Lung microvascular endothelial cell (primary cell): ENCODE measurements around the gene ITGA8. TPM values are rescaled to one million over a fixed set of nuclear protein-coding genes. Genes with fewer than 3 reads are reported as not detected.
"Not testable (repeated sequence)": the region's sequence is repeated elsewhere in the genome, so short reads cannot be mapped to it uniquely, and the experiment has no call there.

Experiments used
- DNase-seq, 2 donors: peaks; one replicate each; pipeline versions ENCODE4 v3.0.0 to v3.0.0-alpha.2; 2010; ENCODE audit warnings: low read depth in 2 of 2
- total RNA-seq: library from RNA; depleted of rRNA; stranded (reverse); fragments of >200 nt; gene quantifications from 2 replicates; pipeline ENCODE4 v1.2.1, GENCODE V29; 2014

Gene ITGA8
- total RNA-seq = 0.79 and 1.5 TPM in 2 replicates

DNA sequence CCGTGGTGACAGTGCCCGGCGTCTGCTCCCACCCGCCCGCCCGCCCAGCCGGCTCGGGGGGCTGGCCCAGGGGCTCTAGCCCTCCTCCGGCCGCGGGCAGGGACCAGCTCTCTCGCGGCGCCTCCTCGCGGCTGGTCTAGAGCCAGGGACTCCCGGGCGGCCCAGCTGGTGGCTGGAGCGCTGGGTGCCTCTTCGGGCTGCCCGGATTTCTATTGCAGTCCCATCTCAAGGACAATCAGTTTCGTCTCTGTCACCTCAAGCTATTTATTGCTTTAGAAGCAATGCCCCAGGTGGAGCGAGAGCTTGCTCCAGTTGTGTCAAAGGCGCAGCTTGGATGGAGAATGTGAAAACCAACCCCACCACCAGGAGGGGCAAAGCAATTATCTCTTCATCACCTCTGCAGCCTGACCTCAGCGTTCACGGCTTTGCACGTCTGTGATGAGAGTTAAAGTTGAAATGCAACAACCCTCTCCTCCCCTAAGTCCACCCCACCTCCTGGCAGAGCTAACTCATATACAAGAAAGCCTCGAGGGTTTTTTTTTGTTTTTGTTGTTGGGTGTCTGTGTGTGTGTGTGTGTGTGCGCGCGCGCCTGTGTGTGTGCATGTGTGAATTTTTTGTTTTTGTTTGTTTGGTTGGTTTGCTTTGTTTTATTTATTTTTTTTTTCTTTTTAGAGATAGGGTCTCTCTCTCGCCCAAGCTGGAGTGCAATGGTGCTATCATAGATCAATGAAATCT is at the start of gene ITGA8:
Gene ITGA8, minus strand, starts transcription at position 24 of the 736 bp plus-strand sequence. CDS start 151 bp downstream, outside the sequence.
- DNase-seq = peak; percentile 20 to 64

- no peak for DNase-seq
Observed at GRCh38 chr10:15764892-15765454, 45.3 kb upstream of the ITGA8 start.

- no peak for DNase-seq
Observed at GRCh38 chr10:15763006-15763405, 43.3 kb upstream of the ITGA8 start.

DNA sequence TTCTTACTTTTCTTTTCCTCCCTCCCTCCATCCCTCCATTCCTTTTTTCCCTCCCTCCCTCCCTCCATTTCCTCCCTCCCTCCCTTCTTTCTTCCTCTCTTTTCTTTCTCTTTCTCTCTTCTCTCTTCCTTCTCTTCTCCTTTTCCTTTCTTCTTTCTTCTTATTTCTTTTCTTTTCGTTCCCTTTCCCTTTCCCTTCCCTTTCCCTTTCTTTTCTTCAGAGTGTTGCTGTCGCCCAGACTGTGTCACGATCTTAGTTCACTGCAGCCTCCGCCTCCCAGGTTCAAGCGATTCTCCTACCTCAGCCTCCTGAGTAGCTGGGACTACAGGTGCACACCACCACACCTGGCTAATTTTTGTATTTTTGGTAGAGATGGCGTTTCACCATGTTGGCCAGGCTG is 42.5 kb upstream of the ITGA8 start:
- DNase-seq = not testable (repeated sequence)

- not testable (repeated sequence) for DNase-seq
Observed at GRCh38 chr10:15761224-15761623, 41.5 kb upstream of the ITGA8 start.

DNA sequence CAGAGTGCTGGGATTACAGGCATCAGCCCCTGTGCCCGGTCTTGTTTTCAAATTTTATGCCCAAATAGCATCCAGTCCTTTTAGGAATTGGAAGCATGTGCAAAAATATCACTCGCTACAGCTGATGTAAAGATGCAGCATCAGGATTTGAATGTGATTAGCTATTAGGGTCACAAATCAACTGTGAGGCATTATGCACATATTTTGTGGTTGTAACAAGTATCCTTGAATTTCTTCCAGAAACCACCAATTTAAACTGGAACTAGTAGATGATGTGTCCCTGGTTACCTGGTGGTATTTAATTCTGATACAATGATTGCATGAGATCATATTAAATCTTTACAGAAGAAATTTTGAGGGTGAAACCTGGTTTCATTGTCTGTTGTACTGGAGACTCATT is 41.0 kb upstream of the ITGA8 start:
- no peak for DNase-seq

GRCh38 chr10:15759265-15759664 is 39.5 kb upstream of the ITGA8 start:
- no peak for DNase-seq

- DNase-seq = no peak
Observed at GRCh38 chr10:15758618-15759017, 38.9 kb upstream of the ITGA8 start.

GRCh38 chr10:15754937-15755336 is 35.2 kb upstream of the ITGA8 start:
- DNase-seq = no peak

DNA sequence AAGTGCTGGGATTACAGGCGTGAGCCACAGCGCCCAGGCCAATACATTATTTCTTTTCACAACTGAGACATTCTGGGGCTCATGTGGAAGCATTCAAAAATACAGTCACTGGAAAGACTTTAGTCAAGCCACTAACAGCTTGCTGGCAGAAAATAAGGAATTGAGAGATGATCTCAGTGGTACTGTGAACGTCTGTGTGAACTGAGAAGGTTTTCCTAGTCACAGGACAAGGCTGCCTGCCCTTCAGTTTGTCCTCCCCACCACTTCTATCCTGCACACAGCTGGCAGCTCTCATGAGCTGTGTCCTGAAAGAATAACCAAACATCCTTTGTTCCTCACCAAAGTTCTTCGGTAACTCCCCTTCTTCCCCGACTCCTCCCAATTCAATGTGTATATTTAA is 31.3 kb upstream of the ITGA8 start:
- DNase-seq = no peak

DNA sequence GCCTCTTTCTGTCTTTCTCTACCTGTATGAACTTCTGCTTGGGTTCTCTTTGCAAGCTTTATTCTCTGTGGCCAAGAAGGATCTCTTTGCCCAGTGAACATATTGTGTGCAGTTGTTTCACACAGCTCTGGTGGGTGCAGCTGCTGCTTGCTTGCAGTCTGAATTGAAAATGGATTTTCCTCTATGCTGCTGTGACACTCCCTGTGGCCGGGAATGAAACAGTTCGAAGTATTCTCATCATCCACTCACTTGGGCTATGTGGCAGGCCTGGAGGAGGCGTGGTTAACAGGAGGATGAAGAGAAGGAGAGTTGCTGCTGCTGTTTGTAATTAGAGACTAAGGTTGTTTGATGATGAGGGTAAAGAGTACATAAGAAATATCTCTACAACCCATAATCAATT is 28.4 kb upstream of the ITGA8 start:
- no peak for DNase-seq

GRCh38 chr10:15747632-15748031 is 27.9 kb upstream of the ITGA8 start:
- no peak for DNase-seq

DNA sequence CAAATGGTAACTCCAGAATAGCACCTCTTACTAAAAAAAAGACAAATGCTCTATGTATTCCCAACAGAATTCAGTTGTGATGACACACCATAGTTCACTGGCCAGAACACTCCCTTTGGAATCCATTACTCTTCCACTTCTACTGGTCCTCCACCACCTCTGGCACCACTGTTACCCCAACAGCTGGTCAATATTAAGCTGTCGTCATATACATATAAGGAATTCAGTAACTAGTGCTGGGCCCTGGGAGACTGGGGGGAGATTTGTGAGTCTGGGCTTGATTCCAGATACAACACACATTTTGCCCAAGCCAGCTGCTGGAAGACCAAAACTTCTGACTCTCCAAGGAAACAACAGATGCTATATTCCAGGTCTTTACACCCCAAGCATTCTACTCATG is 26.0 kb upstream of the ITGA8 start:
- no peak for DNase-seq

DNA sequence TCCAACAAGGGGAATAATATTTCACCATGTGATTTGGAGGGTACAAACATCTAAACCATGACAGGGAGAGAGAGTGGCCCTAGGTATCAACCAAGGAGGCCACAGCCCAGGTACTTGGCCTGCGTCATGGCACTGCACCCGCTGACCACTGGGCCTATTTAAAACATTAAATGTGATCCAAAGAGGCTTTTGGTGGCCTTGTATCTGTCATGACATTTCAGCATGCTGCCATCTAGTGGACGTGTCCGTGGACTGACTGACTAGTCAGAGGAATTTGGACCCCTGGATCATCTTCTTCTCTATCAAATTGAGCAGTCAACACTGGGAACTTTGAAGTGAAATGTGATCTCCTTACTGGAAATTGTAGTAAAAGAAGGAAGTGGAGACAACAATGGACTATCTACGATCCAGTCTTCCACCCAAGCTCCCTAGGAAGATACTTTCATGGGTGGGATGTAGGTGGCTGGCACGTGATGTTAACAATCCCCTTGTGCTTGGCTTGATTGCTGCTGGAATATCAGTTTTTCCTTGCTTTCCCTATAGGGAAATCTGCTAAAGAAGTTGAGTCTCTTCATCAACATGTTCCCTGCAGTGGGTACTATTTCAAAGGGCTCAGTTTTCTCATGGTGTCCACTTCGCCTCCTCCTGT is 24.6 kb upstream of the ITGA8 start:
- DNase-seq = peak; percentile 77 to 87

DNA sequence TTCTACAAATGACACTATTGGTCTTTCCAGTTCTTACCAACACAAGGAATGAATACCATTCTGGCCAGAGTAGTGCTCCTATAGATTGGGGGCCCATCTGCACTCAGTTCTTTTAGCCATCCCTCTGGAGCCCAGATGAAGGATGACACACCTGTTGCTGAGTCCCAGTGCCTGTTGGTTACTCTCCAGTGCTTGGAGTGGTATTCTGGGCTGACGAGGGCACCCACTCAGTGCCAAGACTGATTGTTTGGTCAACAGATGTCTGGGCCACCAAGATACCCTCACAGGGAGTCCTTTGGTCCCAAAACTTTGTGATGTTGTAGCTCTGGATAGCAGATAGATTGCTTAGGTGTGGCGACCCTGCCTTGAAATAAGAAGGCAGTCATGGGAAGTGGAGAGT is 23.7 kb upstream of the ITGA8 start:
- no peak for DNase-seq

GRCh38 chr10:15742836-15743235 is 23.1 kb upstream of the ITGA8 start:
- DNase-seq = no peak

- no peak for DNase-seq
Observed at GRCh38 chr10:15742102-15742501, 22.4 kb upstream of the ITGA8 start.

GRCh38 chr10:15741581-15741980 is 21.9 kb upstream of the ITGA8 start:
- DNase-seq = no peak

DNA sequence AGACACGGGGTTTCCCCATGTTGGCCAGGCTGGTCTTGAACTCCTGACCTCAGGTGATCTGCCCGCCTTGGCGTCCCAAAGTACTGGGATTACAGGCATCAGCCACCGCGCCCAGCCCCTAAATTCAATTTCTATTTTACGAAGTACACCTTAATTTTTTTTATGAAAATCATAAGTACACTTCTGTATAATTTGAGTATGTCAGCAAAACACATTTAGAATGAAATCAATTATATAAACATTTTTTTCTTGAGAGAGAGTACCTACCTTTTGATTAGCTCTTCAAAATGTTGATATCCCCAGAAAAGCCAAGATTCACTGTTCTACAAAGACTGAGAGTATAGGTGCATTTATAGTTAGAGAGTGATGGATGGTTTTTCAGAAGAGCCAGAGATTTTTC is 20.5 kb upstream of the ITGA8 start:
- DNase-seq = no peak

- no peak for DNase-seq
Observed at GRCh38 chr10:15739254-15739970, 19.7 kb upstream of the ITGA8 start.

GRCh38 chr10:15738270-15738925 is 18.7 kb upstream of the ITGA8 start:
- peak in 1 of 2 donors; percentile 38 for DNase-seq

- no peak for DNase-seq
Observed at GRCh38 chr10:15737656-15738055, 17.9 kb upstream of the ITGA8 start.
